Lower lobe of right lung (tissue), 2 donors: ENCODE data around the gene ZXDC. TPM values are rescaled to one million over a fixed set of nuclear protein-coding genes. Genes with fewer than 3 reads are reported as not detected.

Source experiments
- ATAC-seq, 2 donors: fragments of 200-7000 bp; cut with Tn5 transposase; one replicate each; pipeline ENCODE4 v1.9.1; 2020 to 2022; ENCODE audit warnings: mild to moderate bottlenecking in 2 of 2, moderate library complexity in 2 of 2
- DNase-seq: peaks from one replicate; pipeline ENCODE4 v3.0.0-alpha.2; 2020
- H3K27ac ChIP-seq: fragments of 200-600 bp; one replicate; pipeline ENCODE4 v1.8.0; 2022
- H3K27me3 ChIP-seq: fragments of 200-600 bp; one replicate; pipeline ENCODE4 v1.8.0; 2022; ENCODE audit warnings: low read depth
- H3K36me3 ChIP-seq: fragments of 200-600 bp; one replicate; pipeline ENCODE4 v1.8.0; 2022; ENCODE audit warnings: mild to moderate bottlenecking
- H3K4me1 ChIP-seq: fragments of 200-600 bp; one replicate; pipeline ENCODE4 v1.8.0; 2022
- H3K4me3 ChIP-seq: fragments of 200-600 bp; one replicate; pipeline ENCODE4 v1.8.0; 2022; ENCODE audit warnings: mild to moderate bottlenecking
- H3K9me3 ChIP-seq: fragments of 200-600 bp; one replicate; pipeline ENCODE4 v1.8.0; 2022
- CTCF ChIP-seq: fragments of 200-600 bp; IDR thresholded peaks from one replicate; pipeline ENCODE4 v1.8.0; 2022; ENCODE audit warnings: antibody characterized with exemption, mild to moderate bottlenecking
- intact Hi-C: fragments of 100-400 bp; cut with DNase I; formaldehyde crosslinking; loops from one replicate; pipeline ENCODE4 v1.11.0; 2022
- total RNA-seq: library from RNA; stranded (reverse); fragmentation: NEBNext Ultra II Directional; extraction: Animal tissue kit (Norgen Biotek cat#: 25700); gene quantifications from one replicate; pipeline ENCODE4 v1.2.1, GENCODE V29; 2021
- donor health status: DM: no; HTN: yes; CAD: no; lungs with severe emphysema.

ZXDC gene
- total RNA-seq, 1 donor from 2014 or later = 40.4 TPM

- Histone ChIP-seq H3K9me3 (no peaks in the 10 kb centered on the region), H3K27me3 (no peaks in the 10 kb centered on the region), H3K27ac (no peak overlapping the region), H3K36me3 (peaks cover 58% of the 10 kb centered on the region), H3K4me3 (no peak overlapping the region), H3K4me1 (no peaks in the 10 kb centered on the region)
- peak in 1 of 2 donors; percentile 11 for ATAC-seq
- no peak for TF ChIP-seq CTCF
- DNase-seq = no peak
- intact Hi-C loops = no loop called here
Observed at GRCh38 chr3:126435456-126436315, 40.0 kb downstream of the ZXDC start.

GRCh38 chr3:126434931-126435411, 40.7 kb downstream of the ZXDC start:
- peaks cover 51% of the 10 kb centered on the region for H3K36me3 ChIP-seq
- no peak for DNase-seq
- H3K27ac ChIP-seq = no peak overlapping the region
- ATAC-seq = no peak
- no peaks in the 10 kb centered on the region for H3K9me3 ChIP-seq
- no peaks in the 10 kb centered on the region for H3K27me3 ChIP-seq
- intact Hi-C loops = no loop called here
- no peak for TF ChIP-seq CTCF
- no peak overlapping the region for H3K4me3 ChIP-seq
- H3K4me1 ChIP-seq = no peaks in the 10 kb centered on the region

- H3K4me3 ChIP-seq = no peak overlapping the region
- no peaks in the 10 kb centered on the region for H3K9me3 ChIP-seq
- H3K36me3 ChIP-seq = peaks cover 44% of the 10 kb centered on the region
- H3K27ac ChIP-seq = no peak overlapping the region
- no peaks in the 10 kb centered on the region for H3K27me3 ChIP-seq
- no peak for ATAC-seq
- DNase-seq = no peak
- no peaks in the 10 kb centered on the region for H3K4me1 ChIP-seq
- no peak for TF ChIP-seq CTCF
- intact Hi-C loops = no loop called here
Observed at GRCh38 chr3:126434264-126434590, 41.5 kb downstream of the ZXDC start.

- intact Hi-C loops = no loop called here
- no peak for DNase-seq
- no peaks in the 10 kb centered on the region for H3K9me3 ChIP-seq
- no peaks in the 10 kb centered on the region for H3K4me1 ChIP-seq
- ATAC-seq = peak in 1 of 2 donors; percentile 23
- H3K27ac ChIP-seq = no peak overlapping the region
- H3K27me3 ChIP-seq = no peaks in the 10 kb centered on the region
- peaks cover 38% of the 10 kb centered on the region for H3K36me3 ChIP-seq
- TF ChIP-seq CTCF = no peak
- H3K4me3 ChIP-seq = no peak overlapping the region
Observed at GRCh38 chr3:126433496-126434263, 42.0 kb downstream of the ZXDC start.

GRCh38 chr3:126433105-126433430, 42.6 kb downstream of the ZXDC start:
- H3K27ac ChIP-seq = no peak overlapping the region
- H3K4me1 ChIP-seq = no peaks in the 10 kb centered on the region
- intact Hi-C loops = no loop called here
- H3K27me3 ChIP-seq = no peaks in the 10 kb centered on the region
- peaks cover 32% of the 10 kb centered on the region for H3K36me3 ChIP-seq
- DNase-seq (peak; percentile 40), ATAC-seq (no peak)
- H3K9me3 ChIP-seq = peaks cover under 1% of the 10 kb centered on the region
- H3K4me3 ChIP-seq = no peak overlapping the region
- TF ChIP-seq CTCF = no peak
